ENCODE results near the gene KIRREL3.
"Not testable (repeated sequence)": the region's sequence is repeated elsewhere in the genome, so short reads cannot be mapped to it uniquely, and the experiment has no call there.

Gene KIRREL3

DNA sequence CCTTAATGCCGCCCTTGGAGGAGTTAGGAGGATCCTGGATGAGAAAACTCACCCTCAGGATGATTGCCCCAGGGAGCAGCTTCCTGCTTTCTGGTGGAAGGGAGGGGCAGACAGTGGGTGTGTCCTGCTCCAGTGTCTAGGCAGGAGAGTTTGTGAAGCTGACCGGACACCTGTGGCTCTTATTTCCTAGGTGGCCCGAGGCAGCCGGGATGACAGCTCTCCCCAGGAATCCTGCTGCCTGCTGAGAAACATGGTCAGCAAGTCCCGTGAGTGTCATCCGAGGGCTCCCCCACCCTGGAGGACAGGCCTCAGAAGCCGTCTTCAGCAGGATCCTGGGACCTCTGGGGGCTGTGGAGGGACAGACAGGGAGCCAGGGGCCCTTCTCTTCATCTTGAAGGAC is 594.7 kb downstream of the KIRREL3 start:
- DNase-seq (ENCODE audit: insufficient read length, low spot score) (no peak), FAIRE-seq (no peak)
- TF ChIP-seq PAX5 (IDR thresholded peaks at IDR 0.05; ENCODE audit: insufficient read depth, low read length, severe bottlenecking) (no peak), POLR2AphosphoS5 (IDR thresholded peaks at IDR 0.05; ENCODE audit: low read depth, low read length) (no peak), POLR2A (IDR thresholded peaks at IDR 0.05; ENCODE audit: low read depth, low read length) (no peak), TAF1 (IDR thresholded peaks at IDR 0.05; ENCODE audit: low read depth, low read length) (no peak)

DNA sequence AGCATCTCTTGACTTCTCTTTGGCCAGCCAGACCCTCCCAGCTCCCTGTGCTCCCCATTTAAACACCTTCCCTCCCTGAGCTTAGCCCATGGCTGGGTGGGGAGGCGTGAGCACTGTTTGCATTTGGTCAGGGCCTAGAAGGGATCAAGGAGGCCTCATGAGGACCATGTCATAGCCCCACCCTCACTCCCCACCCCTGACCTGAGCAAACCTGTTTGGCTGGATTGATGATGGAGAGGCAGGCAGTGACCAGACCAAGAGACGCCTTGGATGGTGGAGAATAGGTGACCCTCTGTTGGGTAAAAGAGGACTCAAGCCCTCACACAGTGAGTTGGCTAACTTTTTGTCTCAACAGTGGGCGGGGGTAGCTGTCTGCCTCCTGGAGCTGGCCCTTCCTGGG is 595.2 kb downstream of the KIRREL3 start:
- TF ChIP-seq TAF1 (IDR thresholded peaks at IDR 0.05; ENCODE audit: low read depth, low read length) (no peak), POU2F2 (IDR thresholded peaks at IDR 0.05; ENCODE audit: low read depth, low read length) (no peak), SPI1 (IDR thresholded peaks at IDR 0.05; ENCODE audit: low read depth, low read length) (no peak), PAX5 (IDR thresholded peaks at IDR 0.05; ENCODE audit: insufficient read depth, low read length, severe bottlenecking) (no peak), POLR2A (IDR thresholded peaks at IDR 0.05; ENCODE audit: low read depth, low read length) (no peak), POLR2AphosphoS5 (IDR thresholded peaks at IDR 0.05; ENCODE audit: low read depth, low read length) (no peak)
- DNase-seq (ENCODE audit: insufficient read length, low spot score): no peak
- no peak for FAIRE-seq

DNA sequence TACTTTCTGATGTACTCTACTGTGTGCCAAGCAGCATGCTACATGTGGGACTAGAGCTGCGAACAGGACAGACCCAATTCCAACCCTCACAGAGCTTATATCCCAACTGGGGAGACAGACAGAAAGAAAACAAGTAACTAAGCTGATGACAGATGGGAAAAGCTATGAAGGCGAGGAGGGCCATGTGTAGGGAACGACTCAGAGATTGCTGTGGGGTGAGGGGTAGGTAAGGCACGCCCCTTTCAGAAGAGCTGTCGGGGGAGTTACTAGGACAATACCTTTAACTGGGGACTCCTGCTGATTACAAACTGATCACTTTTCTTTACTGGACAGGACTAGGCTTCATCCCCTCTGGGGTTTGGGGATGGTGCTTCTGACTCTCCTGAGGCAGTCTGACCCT is 596.2 kb downstream of the KIRREL3 start:
- DNase-seq (ENCODE audit: insufficient read length, low spot score) (no peak), FAIRE-seq (no peak)
- no peak for TF ChIP-seq TAF1 (IDR thresholded peaks at IDR 0.05; ENCODE audit: low read depth, low read length)
- TF ChIP-seq POLR2AphosphoS5 (IDR thresholded peaks at IDR 0.05; ENCODE audit: low read depth, low read length): no peak
- TF ChIP-seq SPI1 (IDR thresholded peaks at IDR 0.05; ENCODE audit: low read depth, low read length): no peak
- no peak for TF ChIP-seq PAX5 (IDR thresholded peaks at IDR 0.05; ENCODE audit: insufficient read depth, low read length, severe bottlenecking)
- no peak for TF ChIP-seq POLR2A (IDR thresholded peaks at IDR 0.05; ENCODE audit: low read depth, low read length)
- no peak for TF ChIP-seq POU2F2 (IDR thresholded peaks at IDR 0.05; ENCODE audit: low read depth, low read length)

DNA sequence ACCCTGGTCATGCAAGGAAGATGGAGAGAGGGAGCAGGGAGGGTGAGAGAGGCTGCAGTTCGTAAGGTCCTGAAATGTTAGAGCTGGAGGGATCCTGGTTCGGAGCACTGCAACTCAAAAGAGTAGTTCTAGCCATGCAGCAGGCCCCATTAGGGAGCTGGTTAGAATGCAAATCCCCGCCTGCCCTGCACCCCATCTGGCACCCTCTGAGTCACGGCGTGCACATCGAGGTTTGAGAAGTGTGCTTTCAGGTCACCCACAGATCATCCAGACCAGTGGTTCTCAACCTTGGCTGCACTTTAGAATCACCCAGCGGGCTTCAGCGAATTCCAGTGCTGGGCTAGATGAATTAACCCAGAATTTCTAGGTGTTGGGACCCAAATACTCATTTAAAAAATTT is 596.9 kb downstream of the KIRREL3 start:
- peak; percentile 81 for FAIRE-seq
- TF ChIP-seq TAF1 (IDR thresholded peaks at IDR 0.05; ENCODE audit: low read depth, low read length) (no peak), POU2F2 (IDR thresholded peaks at IDR 0.05; ENCODE audit: low read depth, low read length) (peak; percentile 78; the same call in 1 of the 2 replicates)
- DNase-seq (ENCODE audit: insufficient read length, low spot score): peak; percentile 56

DNA sequence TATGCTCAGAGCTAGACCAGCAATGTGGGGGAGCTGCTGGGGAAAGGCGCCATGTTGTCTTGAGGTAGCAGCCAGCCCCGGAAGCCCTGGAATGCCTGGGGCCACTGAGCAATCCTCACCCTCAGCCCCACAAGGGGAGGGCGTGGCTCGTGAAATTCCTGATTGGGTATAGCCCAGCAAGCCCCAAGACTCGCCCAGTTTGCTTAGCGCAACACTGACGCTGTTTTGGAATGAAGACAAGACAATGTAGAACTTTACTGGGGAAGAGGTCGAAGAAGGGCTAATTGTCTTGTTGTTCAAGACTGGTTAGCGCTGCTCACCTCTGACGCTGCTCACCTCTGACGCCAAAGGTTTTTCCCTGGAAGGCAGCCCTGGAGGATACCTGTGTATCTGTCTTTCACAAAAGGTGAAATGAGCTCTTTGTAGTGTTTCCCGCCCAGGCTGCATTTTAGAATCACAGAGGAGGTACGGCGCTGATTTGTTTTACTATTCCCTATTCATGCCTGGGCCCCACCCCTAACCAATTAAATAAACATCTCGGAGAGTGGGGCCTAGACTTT is 597.5 kb downstream of the KIRREL3 start:
- FAIRE-seq (peak; percentile 51), DNase-seq (ENCODE audit: insufficient read length, low spot score) (no peak)
- TF ChIP-seq PAX5 (IDR thresholded peaks at IDR 0.05; ENCODE audit: insufficient read depth, low read length, severe bottlenecking) (no peak), POU2F2 (IDR thresholded peaks at IDR 0.05; ENCODE audit: low read depth, low read length) (no peak), POLR2A (IDR thresholded peaks at IDR 0.05; ENCODE audit: low read depth, low read length) (no peak)

DNA sequence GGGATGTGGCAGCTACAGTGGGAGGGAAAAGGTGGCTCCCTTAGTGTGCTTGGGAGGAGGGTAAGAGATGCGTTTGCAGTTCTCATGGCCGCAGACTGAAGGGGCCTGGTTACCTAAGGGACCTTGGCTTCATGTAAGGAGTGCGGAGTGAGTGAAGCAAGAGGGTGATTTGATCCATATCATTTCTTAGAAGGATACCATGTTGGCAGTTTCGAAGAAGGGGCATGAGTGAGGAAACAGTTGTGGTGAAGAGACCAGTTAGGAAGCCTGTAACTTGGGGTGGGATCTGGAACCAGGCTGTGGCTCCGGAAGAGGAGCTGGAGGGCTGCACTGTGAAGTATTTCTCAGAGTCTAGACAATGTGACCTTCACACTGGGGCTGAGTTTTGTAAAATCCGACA is 600.1 kb downstream of the KIRREL3 start:
- FAIRE-seq: no peak
- TF ChIP-seq POLR2A (IDR thresholded peaks at IDR 0.05; ENCODE audit: low read depth, low read length) (no peak), POU2F2 (IDR thresholded peaks at IDR 0.05; ENCODE audit: low read depth, low read length) (no peak), SPI1 (IDR thresholded peaks at IDR 0.05; ENCODE audit: low read depth, low read length) (no peak), POLR2AphosphoS5 (IDR thresholded peaks at IDR 0.05; ENCODE audit: low read depth, low read length) (no peak), TAF1 (IDR thresholded peaks at IDR 0.05; ENCODE audit: low read depth, low read length) (no peak), PAX5 (IDR thresholded peaks at IDR 0.05; ENCODE audit: insufficient read depth, low read length, severe bottlenecking) (no peak)
- DNase-seq (ENCODE audit: insufficient read length, low spot score): no peak

DNA sequence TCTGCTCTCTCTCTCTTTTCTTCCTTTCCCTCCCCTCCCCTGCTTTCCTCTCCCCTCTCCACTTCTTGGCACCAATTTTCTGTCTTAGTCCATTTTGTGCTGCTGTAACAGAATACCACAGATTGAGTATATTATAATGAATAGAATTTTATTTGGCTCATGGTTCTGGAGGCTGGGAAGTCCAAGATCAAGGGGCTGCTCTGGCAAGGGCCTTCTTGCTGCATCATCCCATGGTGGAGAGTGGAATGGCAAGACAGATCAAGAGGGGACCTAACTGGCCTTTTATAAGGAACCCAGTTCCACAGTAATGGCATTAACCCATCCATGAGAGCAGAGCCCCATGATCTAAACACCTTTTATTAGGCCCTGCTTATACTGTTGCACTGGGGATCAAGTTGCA is 600.6 kb downstream of the KIRREL3 start:
- DNase-seq (ENCODE audit: insufficient read length, low spot score): no peak
- TF ChIP-seq POU2F2 (IDR thresholded peaks at IDR 0.05; ENCODE audit: low read depth, low read length) (no peak), PAX5 (IDR thresholded peaks at IDR 0.05; ENCODE audit: insufficient read depth, low read length, severe bottlenecking) (no peak), SPI1 (IDR thresholded peaks at IDR 0.05; ENCODE audit: low read depth, low read length) (no peak), POLR2A (IDR thresholded peaks at IDR 0.05; ENCODE audit: low read depth, low read length) (no peak), POLR2AphosphoS5 (IDR thresholded peaks at IDR 0.05; ENCODE audit: low read depth, low read length) (no peak), TAF1 (IDR thresholded peaks at IDR 0.05; ENCODE audit: low read depth, low read length) (no peak)
- FAIRE-seq: no peak

DNA sequence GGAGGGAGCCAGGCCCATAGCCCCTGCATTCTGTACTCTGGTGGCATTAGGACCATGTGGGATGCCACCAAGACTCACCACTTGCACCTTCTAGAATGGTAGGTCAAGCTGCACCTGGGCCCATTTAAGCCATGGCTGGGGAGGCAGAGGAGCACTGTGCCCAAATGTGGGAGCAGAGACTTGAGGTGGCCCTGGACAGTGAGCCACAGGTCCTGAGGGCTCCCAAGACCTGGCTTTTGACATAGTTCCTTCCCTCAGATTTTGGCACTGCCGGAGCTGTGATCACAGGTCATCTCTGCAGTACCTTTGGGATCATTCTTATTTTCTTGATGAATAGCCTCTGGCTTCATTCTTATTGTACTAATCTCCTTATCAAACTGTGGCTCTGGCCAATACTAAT is 601.8 kb downstream of the KIRREL3 start:
- TF ChIP-seq POLR2AphosphoS5 (IDR thresholded peaks at IDR 0.05; ENCODE audit: low read depth, low read length) (no peak), SPI1 (IDR thresholded peaks at IDR 0.05; ENCODE audit: low read depth, low read length) (no peak), POU2F2 (IDR thresholded peaks at IDR 0.05; ENCODE audit: low read depth, low read length) (no peak), POLR2A (IDR thresholded peaks at IDR 0.05; ENCODE audit: low read depth, low read length) (no peak), TAF1 (IDR thresholded peaks at IDR 0.05; ENCODE audit: low read depth, low read length) (no peak), PAX5 (IDR thresholded peaks at IDR 0.05; ENCODE audit: insufficient read depth, low read length, severe bottlenecking) (no peak)
- FAIRE-seq (no peak), DNase-seq (ENCODE audit: insufficient read length, low spot score) (no peak)

DNA sequence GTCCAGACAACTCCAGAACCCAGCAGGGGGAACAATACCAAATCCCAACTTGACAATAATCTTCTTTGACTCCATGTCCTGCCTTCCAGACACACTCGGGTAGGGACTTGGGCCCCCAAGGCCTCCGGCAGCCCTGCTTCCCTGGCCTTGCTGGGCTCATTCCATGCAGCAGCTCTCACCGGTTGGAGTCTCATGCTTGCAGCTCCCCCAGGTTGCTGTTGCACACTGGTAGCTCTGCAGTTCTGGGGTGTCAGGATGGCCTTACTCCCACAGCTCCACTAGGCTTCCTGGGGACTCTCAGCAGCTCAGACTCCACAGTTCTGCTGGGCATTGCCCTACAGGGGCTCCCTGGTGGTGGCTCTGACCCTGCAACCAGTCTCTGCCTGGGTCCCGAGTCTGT is 602.3 kb downstream of the KIRREL3 start:
- FAIRE-seq: no peak
- no peak for TF ChIP-seq POU2F2 (IDR thresholded peaks at IDR 0.05; ENCODE audit: low read depth, low read length)
- no peak for TF ChIP-seq TAF1 (IDR thresholded peaks at IDR 0.05; ENCODE audit: low read depth, low read length)
- TF ChIP-seq POLR2AphosphoS5 (IDR thresholded peaks at IDR 0.05; ENCODE audit: low read depth, low read length): no peak
- TF ChIP-seq PAX5 (IDR thresholded peaks at IDR 0.05; ENCODE audit: insufficient read depth, low read length, severe bottlenecking): no peak
- DNase-seq (ENCODE audit: insufficient read length, low spot score): no peak

DNA sequence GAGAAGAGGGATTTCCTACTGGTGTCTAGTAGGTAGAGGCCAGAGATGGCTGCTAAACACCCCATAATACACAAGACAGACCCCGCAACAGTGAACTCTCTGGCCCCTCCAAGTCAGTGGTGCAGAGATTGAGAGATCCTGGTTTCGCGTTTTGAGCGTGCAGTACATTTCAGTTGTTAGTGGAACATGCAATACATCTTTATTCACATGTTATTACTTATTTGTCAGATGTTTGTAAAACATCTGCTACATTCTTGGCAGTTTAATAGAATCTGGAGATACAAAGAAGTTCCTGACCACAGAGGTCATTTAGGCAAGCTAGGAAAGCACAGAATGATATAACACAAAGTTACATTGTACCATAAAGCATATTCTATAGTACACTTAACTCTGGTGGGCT is 603.6 kb downstream of the KIRREL3 start:
- FAIRE-seq (no peak), DNase-seq (ENCODE audit: insufficient read length, low spot score) (no peak)
- TF ChIP-seq POLR2AphosphoS5 (IDR thresholded peaks at IDR 0.05; ENCODE audit: low read depth, low read length) (no peak), TAF1 (IDR thresholded peaks at IDR 0.05; ENCODE audit: low read depth, low read length) (no peak), PAX5 (IDR thresholded peaks at IDR 0.05; ENCODE audit: insufficient read depth, low read length, severe bottlenecking) (no peak)

DNA sequence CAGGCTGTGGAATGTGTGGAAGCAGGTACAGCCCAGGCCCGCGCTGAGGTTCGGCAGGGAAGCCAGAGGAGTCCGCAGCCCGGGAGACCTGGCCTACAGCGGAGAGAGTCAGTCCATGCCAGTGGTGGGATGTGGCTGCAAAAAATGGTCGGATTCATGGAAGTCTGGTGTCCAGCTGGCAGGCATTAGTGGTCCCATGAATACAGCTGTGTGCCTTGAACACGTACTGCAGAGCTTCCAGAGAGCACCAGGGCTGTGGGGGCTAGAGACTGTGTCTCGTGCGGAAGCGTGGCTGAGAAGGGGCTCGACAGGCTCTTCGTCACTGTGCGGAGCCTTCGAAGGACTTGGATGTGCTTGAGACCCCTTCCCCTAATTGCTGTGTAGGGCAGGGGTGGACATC is 604.3 kb downstream of the KIRREL3 start:
- FAIRE-seq: not testable (repeated sequence)

DNA sequence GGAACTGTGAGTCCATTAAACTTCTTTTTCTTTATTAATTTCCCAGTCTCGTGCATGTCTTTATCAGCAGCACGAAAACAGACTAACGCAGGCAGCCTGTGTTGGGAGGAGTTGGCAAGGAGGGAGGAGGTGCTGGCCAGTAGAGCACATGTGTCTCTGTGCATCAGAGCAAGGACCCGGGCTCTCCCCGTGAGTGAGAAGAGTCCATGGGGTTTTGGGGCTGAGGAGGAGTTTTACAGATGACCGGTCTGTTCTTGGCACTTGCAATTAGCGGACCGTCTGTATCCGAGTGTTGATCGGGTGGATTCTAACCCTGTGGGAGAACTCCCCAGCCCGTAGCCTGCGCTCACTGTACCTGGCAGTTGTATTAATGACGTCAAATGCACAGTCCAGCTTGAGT is 604.8 kb downstream of the KIRREL3 start:
- peak; percentile 85 for FAIRE-seq
- DNase-seq (ENCODE audit: insufficient read length, low spot score): not testable (repeated sequence)

More for the DNA sequence above, 604.3 kb downstream of the KIRREL3 start:
- DNase-seq (ENCODE audit: insufficient read length, low spot score): not testable (repeated sequence)

DNA sequence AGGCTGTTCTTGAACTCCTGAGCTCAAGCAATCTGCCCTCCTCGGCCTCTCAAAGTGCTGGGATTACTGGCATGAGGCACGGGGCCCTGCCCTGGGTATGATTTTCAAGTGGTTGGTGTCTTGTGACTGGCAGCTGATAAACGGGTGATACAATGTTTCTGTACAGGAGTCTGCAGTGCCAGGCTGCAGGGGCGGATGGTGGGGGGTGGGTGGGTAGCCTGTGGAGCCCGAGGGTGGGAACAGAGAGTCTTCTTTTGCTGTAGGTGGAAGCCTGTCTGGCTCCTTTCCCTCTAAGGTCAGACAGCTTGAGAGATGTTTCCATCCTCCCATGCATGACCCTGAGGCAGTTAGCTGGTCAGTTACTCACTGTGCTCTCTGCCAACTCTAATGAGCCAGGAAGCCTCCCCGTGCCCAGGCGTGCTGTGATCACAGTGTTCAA is 605.9 kb downstream of the KIRREL3 start:
- not testable (repeated sequence) for DNase-seq (ENCODE audit: insufficient read length, low spot score); FAIRE-seq
